ACC112 (cell line): ENCODE measurements around the gene OSBPL10.

Experiments
- H2AFZ ChIP-seq: fragments of 200-600 bp; sonication (generic); one replicate; pipeline ENCODE4 v1.6.0; 2017; ENCODE audit warnings: antibody characterized with exemption, low read length; ENCODE audit not compliant: unreplicated experiment
- H3K27ac ChIP-seq: fragments of 200-600 bp; sonication (generic); 2 replicates; pipeline ENCODE4 v1.5.1; 2014; ENCODE audit warnings: low read depth, mild to moderate bottlenecking, antibody characterized with exemption, low read length, moderate library complexity
- H3K27me3 ChIP-seq: fragments of 200-600 bp; sonication (generic); 2 replicates; pipeline ENCODE4 v1.6.1; 2014; ENCODE audit warnings: mild to moderate bottlenecking, antibody characterized with exemption, low read length, moderate library complexity, mixed read lengths; ENCODE audit not compliant: insufficient read depth
- H3K36me3 ChIP-seq: fragments of 200-600 bp; sonication (generic); 2 replicates; pipeline ENCODE4 v1.6.1; 2016; ENCODE audit warnings: mild to moderate bottlenecking, antibody characterized with exemption, low read length, moderate library complexity, mixed read lengths; ENCODE audit not compliant: insufficient read depth
- H3K4me1 ChIP-seq: fragments of 200-600 bp; sonication (generic); one replicate; pipeline ENCODE4 v1.6.1; 2016; ENCODE audit warnings: low read length, mixed read lengths; ENCODE audit not compliant: insufficient read depth, unreplicated experiment, control insufficient read depth
- H3K4me3 ChIP-seq: fragments of 200-600 bp; sonication (generic); 2 replicates; pipeline ENCODE4 v1.5.1; 2014; ENCODE audit warnings: mild to moderate bottlenecking, low read depth, low read length
- H3K79me2 ChIP-seq: fragments of 200-600 bp; sonication (generic); one replicate; pipeline ENCODE4 v1.6.0; 2016; ENCODE audit warnings: low read length; ENCODE audit not compliant: control insufficient read depth, unreplicated experiment, insufficient read depth

The OSBPL10 gene

DNA sequence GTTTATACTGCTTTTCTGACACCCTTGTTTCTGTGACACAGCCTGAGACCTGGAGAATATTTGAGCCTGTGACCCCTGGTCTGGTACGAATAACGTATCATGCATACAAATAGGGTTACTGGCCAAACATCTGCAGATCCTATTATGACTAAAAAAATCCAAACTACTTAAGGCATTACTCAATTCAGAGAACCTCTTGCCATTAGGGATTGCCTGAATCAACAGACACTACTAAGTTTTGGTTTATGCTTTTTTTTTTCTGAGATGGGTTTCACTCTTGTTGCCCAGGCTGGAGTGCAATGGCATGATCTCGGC is 35.4 kb downstream of the OSBPL10 start:
- Histone ChIP-seq H3K27ac (no peak overlapping the region), H2AFZ (no peak overlapping the region), H3K79me2 (peaks cover 5% of the 10 kb centered on the region), H3K4me3 (no peak overlapping the region), H3K27me3 (no peaks in the 10 kb centered on the region), H3K36me3 (no peaks in the 10 kb centered on the region), H3K4me1 (peaks cover 19% of the 10 kb centered on the region)

DNA sequence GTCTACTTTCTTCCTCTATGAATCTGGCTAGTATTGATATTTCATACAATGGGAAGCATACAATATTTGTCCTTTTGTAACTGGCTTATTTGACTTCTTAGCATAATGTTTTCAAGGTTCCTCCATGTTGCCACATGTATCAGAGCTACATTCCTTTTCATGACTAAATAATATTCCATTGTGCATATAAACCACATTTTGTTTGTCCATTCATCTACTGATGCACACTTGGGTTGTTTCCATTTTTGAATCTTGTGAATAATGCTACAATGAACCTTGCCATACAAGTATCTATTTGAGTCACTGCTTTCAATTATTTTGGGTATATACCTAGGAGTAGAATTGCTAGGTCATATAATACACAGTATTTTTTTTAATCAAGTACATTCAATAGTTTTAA is 38.0 kb downstream of the OSBPL10 start:
- Histone ChIP-seq H3K4me3 (no peak overlapping the region), H3K27me3 (no peaks in the 10 kb centered on the region), H3K27ac (no peak overlapping the region), H2AFZ (no peak overlapping the region), H3K4me1 (peaks cover 19% of the 10 kb centered on the region), H3K79me2 (peaks cover 5% of the 10 kb centered on the region), H3K36me3 (no peaks in the 10 kb centered on the region)

DNA sequence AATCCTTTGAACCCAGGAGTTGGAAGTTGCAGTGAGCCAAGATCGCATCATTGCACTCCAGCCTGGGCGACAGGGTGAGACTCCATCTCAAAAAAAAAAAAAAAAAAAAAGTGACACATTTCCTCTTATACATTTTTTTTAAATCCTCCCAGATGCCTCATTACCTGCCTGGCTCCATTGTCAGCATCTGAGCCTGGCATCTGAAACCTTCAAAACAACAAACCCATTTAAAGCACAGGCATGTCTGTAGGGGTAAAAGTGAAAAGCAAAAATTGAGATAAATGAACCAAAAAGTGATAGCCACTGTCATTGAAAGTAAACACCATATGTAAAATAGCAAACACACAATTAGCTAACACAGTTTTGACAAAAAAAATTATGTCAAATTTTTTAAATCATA is 38.6 kb downstream of the OSBPL10 start:
- Histone ChIP-seq H2AFZ (no peak overlapping the region), H3K79me2 (peaks cover 5% of the 10 kb centered on the region), H3K4me3 (no peak overlapping the region), H3K4me1 (peaks cover 19% of the 10 kb centered on the region), H3K27me3 (no peaks in the 10 kb centered on the region), H3K36me3 (no peaks in the 10 kb centered on the region), H3K27ac (no peak overlapping the region)

DNA sequence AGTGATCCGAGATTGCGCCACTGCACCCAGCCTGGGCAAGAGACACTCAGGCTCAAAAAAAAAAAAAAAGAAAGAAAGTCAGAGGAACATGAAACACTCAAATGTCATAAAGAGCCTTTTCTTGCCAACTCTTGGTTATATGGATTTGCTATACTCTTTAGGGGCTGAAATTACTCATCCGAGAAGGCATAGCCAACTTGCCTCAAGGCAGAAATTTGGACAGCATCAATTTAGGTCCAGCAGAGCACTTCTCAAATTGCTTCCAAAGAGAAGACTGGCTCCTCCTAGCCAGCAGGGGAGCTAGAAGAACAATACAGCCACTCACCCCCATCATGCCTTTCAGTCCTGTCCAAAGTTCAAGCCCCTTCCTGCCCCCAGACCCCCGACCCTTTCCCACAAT is 43.8 kb downstream of the OSBPL10 start:
- no peak overlapping the region for H3K4me3 ChIP-seq
- H3K27ac ChIP-seq, result no peak overlapping the region
- H3K79me2 ChIP-seq, result no peaks in the 10 kb centered on the region
- no peaks in the 10 kb centered on the region for H3K27me3 ChIP-seq
- peaks cover 15% of the 10 kb centered on the region for H3K4me1 ChIP-seq
- H3K36me3 ChIP-seq, result no peaks in the 10 kb centered on the region
- no peak overlapping the region for H2AFZ ChIP-seq

DNA sequence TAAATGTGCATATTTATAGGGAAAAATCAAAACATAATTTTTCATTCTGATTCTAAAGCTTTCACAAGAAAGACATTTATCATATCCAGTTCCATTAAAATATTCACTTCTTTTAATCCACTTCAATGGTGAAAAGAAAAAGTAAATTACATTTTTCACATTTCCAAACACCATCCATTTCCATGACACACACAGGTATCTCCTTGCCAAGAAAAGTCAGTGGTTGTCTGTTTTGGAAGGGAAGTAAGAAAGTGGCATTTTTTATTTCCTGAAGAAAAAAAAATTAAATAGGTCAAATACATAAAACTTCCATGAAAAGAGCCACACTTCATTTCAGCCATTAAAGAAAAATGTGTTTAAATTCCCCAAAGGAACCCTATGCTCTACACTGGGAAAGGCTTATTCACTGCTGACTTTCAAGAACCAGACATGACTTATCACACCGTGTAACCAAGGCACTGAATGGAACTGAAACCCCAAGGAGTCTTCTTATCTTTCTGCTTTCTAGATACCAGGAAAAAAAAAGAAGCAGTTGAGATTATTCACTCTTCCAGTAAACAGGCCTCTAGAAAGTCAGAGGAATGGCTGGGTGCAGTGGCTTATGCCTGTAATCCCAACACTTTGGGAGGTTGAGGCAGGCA is 44.5 kb downstream of the OSBPL10 start:
- no peak overlapping the region for H2AFZ ChIP-seq
- no peak overlapping the region for H3K4me3 ChIP-seq
- no peaks in the 10 kb centered on the region for H3K79me2 ChIP-seq
- no peaks in the 10 kb centered on the region for H3K27me3 ChIP-seq
- peaks cover 15% of the 10 kb centered on the region for H3K4me1 ChIP-seq
- H3K36me3 ChIP-seq, result no peaks in the 10 kb centered on the region
- no peak overlapping the region for H3K27ac ChIP-seq

DNA sequence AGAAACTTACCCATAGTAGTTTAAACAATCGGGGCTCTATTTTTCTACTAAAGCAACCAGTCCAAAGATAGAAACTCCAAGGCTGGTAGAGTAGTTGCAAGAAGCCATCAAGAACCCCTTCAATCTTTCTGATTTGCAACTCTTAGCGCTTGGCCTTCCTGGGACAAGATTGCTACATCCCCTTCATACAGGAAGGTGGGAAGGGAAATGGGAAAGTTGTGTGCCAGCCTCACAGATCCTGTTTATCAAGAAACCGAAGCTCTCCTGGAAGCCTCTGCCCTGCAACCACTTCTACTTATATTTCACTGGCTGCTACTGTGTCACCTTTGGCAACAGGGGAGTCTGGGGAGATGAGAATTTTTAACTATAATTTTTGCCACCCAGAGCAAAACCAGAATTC is 46.2 kb downstream of the OSBPL10 start:
- H3K27ac ChIP-seq, result no peak overlapping the region
- no peaks in the 10 kb centered on the region for H3K79me2 ChIP-seq
- no peaks in the 10 kb centered on the region for H3K27me3 ChIP-seq
- no peak overlapping the region for H2AFZ ChIP-seq
- H3K36me3 ChIP-seq, result no peaks in the 10 kb centered on the region
- H3K4me3 ChIP-seq, result no peak overlapping the region
- peaks cover 15% of the 10 kb centered on the region for H3K4me1 ChIP-seq

DNA sequence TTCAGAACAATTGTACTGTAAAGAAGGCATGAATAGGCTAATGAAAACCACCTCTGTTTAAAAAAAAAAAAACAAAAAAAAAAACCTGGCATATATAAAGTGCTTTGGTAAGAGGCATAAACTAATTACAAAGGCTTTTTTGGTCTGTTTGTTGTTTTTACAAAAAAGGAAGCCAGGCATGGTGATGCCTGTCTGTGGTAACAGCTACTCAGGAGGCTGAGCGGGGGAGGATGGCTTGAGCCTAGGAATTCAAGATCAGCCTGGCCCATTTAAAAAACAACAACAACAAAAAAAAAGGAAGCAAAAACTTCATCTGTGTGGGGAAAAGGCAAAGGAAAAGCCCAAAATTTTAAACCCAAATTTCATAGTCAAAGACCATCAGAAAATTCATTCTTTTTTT is 47.0 kb downstream of the OSBPL10 start:
- Histone ChIP-seq H2AFZ (no peak overlapping the region), H3K4me1 (peaks cover 15% of the 10 kb centered on the region), H3K36me3 (no peaks in the 10 kb centered on the region), H3K27me3 (no peaks in the 10 kb centered on the region), H3K27ac (no peak overlapping the region), H3K79me2 (no peaks in the 10 kb centered on the region), H3K4me3 (no peak overlapping the region)

DNA sequence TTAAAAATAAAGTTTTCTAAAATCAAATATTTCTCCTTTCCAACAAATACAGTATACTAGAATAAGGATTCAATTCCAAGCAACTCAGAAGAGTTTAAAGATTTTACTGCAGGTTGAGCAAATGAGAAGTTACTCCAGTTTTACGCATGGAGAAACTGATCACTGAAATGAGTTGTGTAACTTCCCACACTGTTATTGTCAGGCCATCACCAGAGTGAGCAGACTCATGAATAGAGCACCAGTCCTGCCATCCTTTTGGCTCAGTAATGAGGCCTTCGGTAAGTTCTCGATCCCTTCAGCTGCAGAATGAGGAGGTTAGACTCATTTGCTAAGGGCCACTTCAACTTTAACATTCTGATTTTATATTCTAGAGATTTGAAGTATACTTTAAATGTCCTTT is 48.1 kb downstream of the OSBPL10 start:
- Histone ChIP-seq H3K79me2 (no peaks in the 10 kb centered on the region), H3K36me3 (no peaks in the 10 kb centered on the region), H3K4me3 (no peak overlapping the region), H3K27me3 (no peaks in the 10 kb centered on the region), H3K4me1 (peaks cover 15% of the 10 kb centered on the region), H3K27ac (no peak overlapping the region), H2AFZ (no peak overlapping the region)

DNA sequence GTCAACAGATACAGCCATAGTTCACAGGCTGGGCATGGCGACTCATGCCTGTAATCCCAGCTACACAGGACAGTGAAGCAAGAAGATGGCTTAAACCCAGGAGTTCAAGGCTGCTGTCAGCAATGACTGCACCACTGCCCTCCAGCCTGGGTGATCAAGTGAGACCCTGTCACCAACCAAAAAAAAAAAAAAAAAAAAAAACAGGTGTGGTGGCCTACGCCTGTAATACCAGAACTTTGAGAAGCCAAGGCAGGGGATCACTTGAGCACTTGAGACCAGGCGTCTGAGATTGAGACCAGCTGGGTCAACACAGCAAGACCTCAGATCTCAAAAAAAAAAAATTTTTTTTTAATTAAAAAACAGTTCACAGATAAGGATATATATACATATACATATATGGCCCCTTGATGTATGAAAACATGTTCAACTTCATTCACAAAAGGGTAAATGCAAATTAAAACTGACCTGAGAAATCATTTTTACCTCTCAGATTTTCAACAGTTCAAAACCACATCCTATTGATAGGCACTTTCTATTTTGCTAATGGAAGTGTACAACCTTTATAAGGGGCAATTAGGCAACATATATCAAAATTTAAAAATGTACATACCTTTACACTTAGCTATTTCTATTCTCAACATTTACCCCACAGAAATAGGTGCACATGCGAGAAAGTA is 51.1 kb downstream of the OSBPL10 start:
- H3K36me3 ChIP-seq, result no peaks in the 10 kb centered on the region
- no peak overlapping the region for H3K4me3 ChIP-seq
- peaks cover 4% of the 10 kb centered on the region for H3K4me1 ChIP-seq
- H3K27ac ChIP-seq, result no peak overlapping the region
- no peak overlapping the region for H2AFZ ChIP-seq
- no peaks in the 10 kb centered on the region for H3K27me3 ChIP-seq
- H3K79me2 ChIP-seq, result no peaks in the 10 kb centered on the region

DNA sequence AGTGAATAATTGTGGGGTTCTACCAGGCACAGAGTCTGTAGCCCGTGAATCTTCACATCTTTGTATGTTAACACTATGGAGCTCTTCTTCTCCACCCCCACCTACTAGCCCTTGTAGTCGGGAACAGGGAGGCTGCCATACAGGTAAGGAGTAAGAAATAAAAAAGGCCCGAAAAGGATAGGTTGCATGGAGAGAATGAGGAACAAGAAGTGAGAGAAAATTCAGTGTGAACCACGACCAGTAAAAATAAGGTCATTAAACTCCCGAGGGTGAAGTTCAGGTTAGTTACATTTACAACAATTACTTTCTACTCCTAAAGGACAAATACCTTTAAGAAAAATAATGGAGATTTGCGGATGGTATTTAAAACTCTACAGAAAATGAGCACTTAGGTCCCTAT is 53.3 kb downstream of the OSBPL10 start:
- Histone ChIP-seq H3K79me2 (no peaks in the 10 kb centered on the region), H3K27ac (no peak overlapping the region), H3K36me3 (no peaks in the 10 kb centered on the region), H3K4me1 (no peaks in the 10 kb centered on the region), H2AFZ (no peak overlapping the region), H3K27me3 (no peaks in the 10 kb centered on the region), H3K4me3 (no peak overlapping the region)

DNA sequence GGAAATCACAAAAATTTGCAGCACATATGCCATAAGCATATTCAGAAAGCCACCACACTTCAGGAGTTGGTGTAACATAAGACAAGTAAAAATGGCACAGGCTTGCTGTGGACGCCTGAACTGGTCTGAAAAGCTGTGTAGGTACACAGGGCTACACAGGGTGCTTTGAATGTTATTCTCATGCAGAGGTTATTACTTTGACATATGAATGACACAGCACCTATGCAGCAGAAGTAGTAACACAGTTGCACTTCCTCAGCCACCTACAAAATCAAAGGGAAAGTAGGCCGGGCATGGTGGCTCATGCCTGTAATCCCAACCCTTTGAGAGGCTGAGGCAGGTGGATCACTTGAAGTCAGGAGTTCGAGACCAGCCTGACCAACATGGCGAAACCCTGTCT is 54.5 kb downstream of the OSBPL10 start:
- Histone ChIP-seq H3K27ac (no peak overlapping the region), H2AFZ (no peak overlapping the region), H3K79me2 (no peaks in the 10 kb centered on the region), H3K4me1 (no peaks in the 10 kb centered on the region), H3K4me3 (no peak overlapping the region), H3K27me3 (no peaks in the 10 kb centered on the region), H3K36me3 (no peaks in the 10 kb centered on the region)
